ENCODE measurements around the gene LMBR1.
"Not testable (repeated sequence)": the region's sequence is repeated elsewhere in the genome, so short reads cannot be mapped to it uniquely, and the experiment has no call there.

Gene LMBR1

DNA sequence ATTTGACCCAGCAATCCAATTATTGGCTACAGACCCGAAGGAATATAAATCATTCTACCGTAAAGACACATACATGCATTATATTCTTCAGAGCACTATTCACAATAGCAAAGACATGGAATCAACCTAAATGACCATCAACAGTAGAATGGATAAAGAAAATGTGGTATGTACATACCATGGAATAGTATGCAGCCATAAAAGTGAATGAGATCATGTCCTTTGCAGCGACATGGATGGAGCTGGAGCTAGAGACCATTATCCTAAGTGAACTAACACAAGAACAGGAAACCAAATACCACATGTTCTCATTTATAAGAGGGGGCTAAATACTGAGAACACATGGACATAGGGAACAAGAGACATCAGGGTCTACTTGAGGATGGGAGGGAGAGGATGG is 44.0 kb downstream of the LMBR1 start:
- TF ChIP-seq POU2F2 (IDR thresholded peaks at IDR 0.05; ENCODE audit: low read depth, low read length) (no peak), POLR2AphosphoS5 (IDR thresholded peaks at IDR 0.05; ENCODE audit: low read depth, low read length) (no peak), POLR2A (IDR thresholded peaks at IDR 0.05; ENCODE audit: low read depth, low read length) (no peak), SPI1 (IDR thresholded peaks at IDR 0.05; ENCODE audit: low read depth, low read length) (no peak), PAX5 (IDR thresholded peaks at IDR 0.05; ENCODE audit: insufficient read depth, low read length, severe bottlenecking) (no peak), TAF1 (IDR thresholded peaks at IDR 0.05; ENCODE audit: low read depth, low read length) (no peak)
- DNase-seq (ENCODE audit: insufficient read length, low spot score): no peak
- FAIRE-seq: no peak

- no peak for DNase-seq (ENCODE audit: insufficient read length, low spot score)
- TF ChIP-seq POLR2AphosphoS5 (IDR thresholded peaks at IDR 0.05; ENCODE audit: low read depth, low read length) (no peak), PAX5 (IDR thresholded peaks at IDR 0.05; ENCODE audit: insufficient read depth, low read length, severe bottlenecking) (no peak), POU2F2 (IDR thresholded peaks at IDR 0.05; ENCODE audit: low read depth, low read length) (no peak)
- FAIRE-seq: peak; percentile 26
These were observed 47.4 kb downstream of the LMBR1 start for GRCh38 chr7:156845379-156846101.

- not testable (repeated sequence) for DNase-seq (ENCODE audit: insufficient read length, low spot score); FAIRE-seq
These were observed 49.4 kb downstream of the LMBR1 start for GRCh38 chr7:156843582-156843981.

DNA sequence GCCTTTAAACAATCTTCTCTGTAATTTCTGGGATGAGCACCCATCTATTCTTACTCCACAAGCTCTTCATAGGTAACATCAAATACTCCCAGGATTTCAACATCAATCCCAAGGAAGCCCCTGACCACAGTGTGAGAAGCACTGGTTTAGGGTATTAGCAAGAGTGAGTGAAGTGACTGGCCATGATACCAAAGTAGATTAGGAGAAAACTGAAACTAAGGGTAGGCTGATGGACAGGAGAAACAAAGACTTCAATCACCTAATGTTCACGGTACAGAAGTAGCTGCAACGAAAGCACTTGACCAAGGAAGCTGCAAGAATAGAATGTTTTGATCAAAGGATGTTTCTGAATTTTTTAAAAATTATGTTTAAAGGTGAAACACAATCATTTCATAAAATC is 49.8 kb downstream of the LMBR1 start:
- TF ChIP-seq POU2F2 (IDR thresholded peaks at IDR 0.05; ENCODE audit: low read depth, low read length) (no peak), POLR2A (IDR thresholded peaks at IDR 0.05; ENCODE audit: low read depth, low read length) (no peak), PAX5 (IDR thresholded peaks at IDR 0.05; ENCODE audit: insufficient read depth, low read length, severe bottlenecking) (no peak), SPI1 (IDR thresholded peaks at IDR 0.05; ENCODE audit: low read depth, low read length) (no peak), POLR2AphosphoS5 (IDR thresholded peaks at IDR 0.05; ENCODE audit: low read depth, low read length) (no peak), TAF1 (IDR thresholded peaks at IDR 0.05; ENCODE audit: low read depth, low read length) (no peak)
- DNase-seq (ENCODE audit: insufficient read length, low spot score) (no peak), FAIRE-seq (no peak)

DNA sequence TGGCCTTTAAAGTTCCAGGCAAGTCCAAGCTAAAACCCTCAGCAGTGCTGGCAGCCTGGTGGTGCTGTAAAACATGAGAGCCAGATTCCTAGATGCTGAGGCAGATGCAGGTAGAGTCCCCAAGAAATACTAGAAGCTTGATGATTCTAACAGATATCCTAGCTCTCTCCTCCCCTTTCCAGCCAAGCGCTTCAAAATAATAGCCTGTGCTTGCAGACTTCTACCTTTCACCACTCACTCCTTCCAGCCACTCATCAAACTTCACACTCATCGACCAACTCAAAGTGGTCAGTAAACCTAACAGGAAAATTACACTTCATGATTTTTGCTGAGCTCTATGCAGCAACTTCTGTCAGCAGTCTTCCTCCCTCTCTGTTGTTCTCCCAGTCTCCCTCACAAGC is 50.2 kb downstream of the LMBR1 start:
- no peak for FAIRE-seq
- no peak for DNase-seq (ENCODE audit: insufficient read length, low spot score)
- TF ChIP-seq POLR2AphosphoS5 (IDR thresholded peaks at IDR 0.05; ENCODE audit: low read depth, low read length) (no peak), POU2F2 (IDR thresholded peaks at IDR 0.05; ENCODE audit: low read depth, low read length) (no peak), POLR2A (IDR thresholded peaks at IDR 0.05; ENCODE audit: low read depth, low read length) (no peak), TAF1 (IDR thresholded peaks at IDR 0.05; ENCODE audit: low read depth, low read length) (no peak), SPI1 (IDR thresholded peaks at IDR 0.05; ENCODE audit: low read depth, low read length) (no peak), PAX5 (IDR thresholded peaks at IDR 0.05; ENCODE audit: insufficient read depth, low read length, severe bottlenecking) (no peak)

GRCh38 chr7:156842317-156842716 is 50.7 kb downstream of the LMBR1 start:
- no peak for FAIRE-seq
- TF ChIP-seq POLR2A (IDR thresholded peaks at IDR 0.05; ENCODE audit: low read depth, low read length): no peak
- TF ChIP-seq SPI1 (IDR thresholded peaks at IDR 0.05; ENCODE audit: low read depth, low read length): no peak
- no peak for TF ChIP-seq TAF1 (IDR thresholded peaks at IDR 0.05; ENCODE audit: low read depth, low read length)
- TF ChIP-seq POU2F2 (IDR thresholded peaks at IDR 0.05; ENCODE audit: low read depth, low read length): no peak
- no peak for TF ChIP-seq PAX5 (IDR thresholded peaks at IDR 0.05; ENCODE audit: insufficient read depth, low read length, severe bottlenecking)
- no peak for TF ChIP-seq POLR2AphosphoS5 (IDR thresholded peaks at IDR 0.05; ENCODE audit: low read depth, low read length)
- DNase-seq (ENCODE audit: insufficient read length, low spot score): no peak

DNA sequence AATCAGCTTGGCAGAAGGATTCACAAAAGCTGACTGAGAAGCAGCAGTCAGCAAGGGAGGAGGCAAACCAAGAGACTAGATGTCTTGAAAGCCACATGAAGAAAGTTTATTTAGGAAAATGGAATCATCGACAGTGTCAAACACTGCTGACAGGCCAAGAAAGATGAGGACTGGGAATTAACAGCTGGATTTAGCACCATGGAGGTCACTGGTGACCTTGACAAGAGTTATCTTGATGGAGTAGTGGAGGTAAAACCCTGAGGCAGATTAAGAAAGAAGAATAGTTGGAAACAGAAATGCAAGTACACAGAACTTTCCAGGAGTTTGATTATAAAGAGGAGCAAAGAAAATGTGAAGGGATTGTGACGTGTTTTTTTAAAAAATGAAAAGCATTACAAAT is 51.5 kb downstream of the LMBR1 start:
- FAIRE-seq (no peak), DNase-seq (ENCODE audit: insufficient read length, low spot score) (no peak)
- TF ChIP-seq POLR2AphosphoS5 (IDR thresholded peaks at IDR 0.05; ENCODE audit: low read depth, low read length) (no peak), SPI1 (IDR thresholded peaks at IDR 0.05; ENCODE audit: low read depth, low read length) (no peak), POU2F2 (IDR thresholded peaks at IDR 0.05; ENCODE audit: low read depth, low read length) (no peak), TAF1 (IDR thresholded peaks at IDR 0.05; ENCODE audit: low read depth, low read length) (no peak), PAX5 (IDR thresholded peaks at IDR 0.05; ENCODE audit: insufficient read depth, low read length, severe bottlenecking) (no peak), POLR2A (IDR thresholded peaks at IDR 0.05; ENCODE audit: low read depth, low read length) (no peak)

DNA sequence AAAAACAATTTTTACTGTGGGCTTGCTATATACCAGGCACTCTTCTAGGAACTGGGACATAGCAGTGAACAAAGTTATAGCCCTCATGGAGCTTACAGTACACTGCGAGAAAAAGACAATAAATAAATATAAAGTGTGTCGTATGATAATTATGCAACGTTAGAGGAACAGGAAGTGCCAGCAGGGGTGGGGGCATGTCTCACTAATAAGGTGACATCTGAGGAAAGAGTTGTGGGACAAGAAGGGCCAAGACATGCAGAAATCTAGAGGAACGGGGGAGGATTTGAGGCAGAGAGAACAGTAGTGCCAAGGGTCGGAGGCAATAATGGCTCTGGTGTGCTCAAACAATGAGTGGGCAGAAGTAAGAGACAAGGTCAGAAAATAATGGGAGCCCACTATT is 52.8 kb downstream of the LMBR1 start:
- TF ChIP-seq SPI1 (IDR thresholded peaks at IDR 0.05; ENCODE audit: low read depth, low read length) (no peak), POU2F2 (IDR thresholded peaks at IDR 0.05; ENCODE audit: low read depth, low read length) (no peak), PAX5 (IDR thresholded peaks at IDR 0.05; ENCODE audit: insufficient read depth, low read length, severe bottlenecking) (no peak), POLR2AphosphoS5 (IDR thresholded peaks at IDR 0.05; ENCODE audit: low read depth, low read length) (no peak), TAF1 (IDR thresholded peaks at IDR 0.05; ENCODE audit: low read depth, low read length) (no peak), POLR2A (IDR thresholded peaks at IDR 0.05; ENCODE audit: low read depth, low read length) (no peak)
- FAIRE-seq (no peak), DNase-seq (ENCODE audit: insufficient read length, low spot score) (no peak)

DNA sequence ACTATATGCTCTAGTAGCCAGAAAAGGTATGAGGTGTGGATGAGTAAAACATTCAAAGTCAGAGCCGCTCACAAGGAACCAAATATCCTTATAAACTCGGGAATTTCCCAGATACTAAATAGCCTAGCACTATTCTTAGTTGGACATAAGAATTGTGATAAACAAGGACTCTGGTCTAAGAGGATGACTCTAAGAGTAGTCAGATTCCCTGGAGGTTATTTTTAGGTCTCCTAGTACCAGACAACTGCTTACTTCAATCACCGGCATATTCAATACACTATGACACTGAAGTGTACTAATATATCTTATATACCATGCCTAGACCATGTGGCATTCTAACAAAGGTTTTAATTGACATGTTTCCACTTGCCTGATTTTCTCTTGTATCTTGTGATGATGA is 56.5 kb downstream of the LMBR1 start:
- no peak for DNase-seq (ENCODE audit: insufficient read length, low spot score)
- no peak for FAIRE-seq
- no peak for TF ChIP-seq TAF1 (IDR thresholded peaks at IDR 0.05; ENCODE audit: low read depth, low read length)
- no peak for TF ChIP-seq POLR2AphosphoS5 (IDR thresholded peaks at IDR 0.05; ENCODE audit: low read depth, low read length)
- TF ChIP-seq SPI1 (IDR thresholded peaks at IDR 0.05; ENCODE audit: low read depth, low read length): no peak
- no peak for TF ChIP-seq POU2F2 (IDR thresholded peaks at IDR 0.05; ENCODE audit: low read depth, low read length)
- TF ChIP-seq POLR2A (IDR thresholded peaks at IDR 0.05; ENCODE audit: low read depth, low read length): no peak
- TF ChIP-seq PAX5 (IDR thresholded peaks at IDR 0.05; ENCODE audit: insufficient read depth, low read length, severe bottlenecking): no peak

- no peak for FAIRE-seq
- TF ChIP-seq TAF1 (IDR thresholded peaks at IDR 0.05; ENCODE audit: low read depth, low read length): no peak
- no peak for TF ChIP-seq POLR2AphosphoS5 (IDR thresholded peaks at IDR 0.05; ENCODE audit: low read depth, low read length)
- no peak for TF ChIP-seq POU2F2 (IDR thresholded peaks at IDR 0.05; ENCODE audit: low read depth, low read length)
- no peak for TF ChIP-seq POLR2A (IDR thresholded peaks at IDR 0.05; ENCODE audit: low read depth, low read length)
- TF ChIP-seq SPI1 (IDR thresholded peaks at IDR 0.05; ENCODE audit: low read depth, low read length): no peak
- no peak for TF ChIP-seq PAX5 (IDR thresholded peaks at IDR 0.05; ENCODE audit: insufficient read depth, low read length, severe bottlenecking)
- no peak for DNase-seq (ENCODE audit: insufficient read length, low spot score)
These were observed 58.5 kb downstream of the LMBR1 start for GRCh38 chr7:156834462-156834861.

Measured in GM12891 (cell line).